Esophagus squamous epithelium (tissue), 4 donors: Measurements from ENCODE around the gene PGAM5.

Source experiments
- CTCF ChIP-seq, 6 experiments: fragments of 450-650 bp in 4 of 6; fragments of 200-600 bp in 2 of 6; sonication (generic) in 2 of 6; IDR thresholded peaks; one replicate each; pipeline ENCODE4 v1.5.1; 2016 to 2019; ENCODE audit warnings: antibody characterized with exemption in 6 of 6, mild to moderate bottlenecking in 4 of 6, moderate library complexity in 4 of 6
- POLR2A ChIP-seq, 4 donors: fragments of 450-650 bp; IDR thresholded peaks; one replicate each; pipeline ENCODE4 v1.6.1; 2017; ENCODE audit warnings: antibody characterized with exemption in 4 of 4, mild to moderate bottlenecking in 4 of 4, moderate library complexity in 3 of 4

- TF ChIP-seq CTCF (IDR thresholded peaks at IDR 0.05) (no peak), POLR2A (IDR thresholded peaks at IDR 0.05) (no peak)
Observed at GRCh38 chr12:132698341-132698740, 12.3 kb upstream of the PGAM5 start.
